HG03064 (cell line): ENCODE measurements around the gene HMMR.
A peak's percentile ranks its signal among the peaks of the same experiment; 100 is the strongest.
"Not testable (repeated sequence)": the region's sequence is repeated elsewhere in the genome, so short reads cannot be mapped to it uniquely, and the experiment has no call there.

Experiments
- ATAC-seq: cut with Tn5 transposase; IDR thresholded peaks from one replicate; pipeline ENCODE4 v1.9.1; 2021; ENCODE audit warnings: low read depth; ENCODE audit not compliant: unreplicated experiment

The HMMR gene

GRCh38 chr5:163504079-163504931 is 43.9 kb downstream of the HMMR start:
- ATAC-seq: no peak

- no peak for ATAC-seq
Observed at GRCh38 chr5:163505049-163505367, 44.6 kb downstream of the HMMR start.

- peak; percentile 88 for ATAC-seq
Observed at GRCh38 chr5:163505368-163506094, 45.1 kb downstream of the HMMR start, which contains the start of gene MAT2B. MAT2B (plus strand) TSS chr5:163505619; CDS start chr5:163505687, 68 bp downstream.

DNA sequence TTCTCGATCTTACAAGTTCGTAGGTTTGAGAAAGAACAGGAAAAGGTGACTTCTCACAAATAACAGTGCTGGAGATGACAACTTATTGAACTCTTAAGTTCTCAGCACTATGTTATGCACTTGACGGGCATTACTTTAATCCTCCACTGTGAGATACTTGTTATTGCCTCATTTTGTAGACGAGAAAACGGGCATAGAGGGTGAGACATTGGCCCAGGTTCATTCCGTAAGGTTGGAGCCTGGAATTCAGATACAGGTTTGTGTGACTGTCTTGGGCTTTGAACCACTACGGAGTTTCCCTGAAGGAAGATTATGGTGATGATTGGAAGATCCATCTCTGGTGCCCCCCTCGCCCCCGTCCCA is 45.6 kb downstream of the HMMR start:
- ATAC-seq: peak; percentile 15

DNA sequence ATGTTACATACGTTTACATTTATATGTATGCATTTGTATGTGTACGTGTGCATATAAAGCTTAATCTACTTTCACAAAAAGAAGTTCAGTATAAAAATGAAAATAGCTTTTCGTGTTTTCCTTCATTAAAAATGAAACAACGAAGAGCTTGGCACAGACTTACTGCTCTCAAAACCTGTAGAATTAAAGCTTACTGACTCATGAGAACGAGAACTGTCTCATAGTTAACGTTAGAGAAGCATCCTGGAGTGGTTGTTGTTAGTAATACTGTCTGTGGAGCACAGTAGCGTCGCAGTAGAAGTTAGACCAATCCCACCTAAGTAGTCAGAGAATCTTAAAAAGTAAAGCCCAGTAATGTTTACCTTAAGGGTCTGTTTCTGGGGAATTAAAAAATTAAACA is 46.3 kb downstream of the HMMR start:
- no peak for ATAC-seq

- ATAC-seq: no peak
Observed at GRCh38 chr5:163508753-163509152, 48.3 kb downstream of the HMMR start.

DNA sequence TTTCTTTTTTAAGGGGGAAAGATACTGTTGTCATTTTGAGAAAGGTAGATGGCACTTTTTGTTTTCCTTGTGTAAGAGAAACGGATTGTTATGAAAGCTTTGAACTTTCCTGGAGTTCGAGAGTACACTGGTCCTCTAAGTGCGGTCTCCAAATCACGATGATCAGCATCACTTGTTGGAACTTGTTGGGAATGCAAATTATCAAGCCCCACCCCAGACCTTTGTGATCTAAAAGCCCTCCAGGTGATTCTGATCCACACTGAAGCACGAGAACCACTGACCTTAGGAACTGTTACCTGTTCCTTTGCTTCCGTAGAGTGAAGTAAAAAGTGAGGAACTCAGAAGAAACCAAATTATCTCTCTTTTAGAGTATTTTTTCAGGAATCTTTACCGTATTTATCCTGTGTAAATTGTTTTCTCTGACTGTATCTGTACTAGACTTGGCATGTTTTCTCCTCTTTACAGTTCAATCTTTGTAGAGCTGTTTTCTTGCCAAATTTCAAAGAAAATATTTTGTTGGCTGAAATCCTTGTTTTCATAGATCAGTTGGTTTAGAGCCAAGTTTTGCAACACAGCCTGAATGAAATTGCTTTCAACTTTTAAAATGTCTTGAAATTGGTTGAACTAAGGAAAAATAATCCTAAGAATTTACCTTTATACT is 49.0 kb downstream of the HMMR start:
- no peak for ATAC-seq

DNA sequence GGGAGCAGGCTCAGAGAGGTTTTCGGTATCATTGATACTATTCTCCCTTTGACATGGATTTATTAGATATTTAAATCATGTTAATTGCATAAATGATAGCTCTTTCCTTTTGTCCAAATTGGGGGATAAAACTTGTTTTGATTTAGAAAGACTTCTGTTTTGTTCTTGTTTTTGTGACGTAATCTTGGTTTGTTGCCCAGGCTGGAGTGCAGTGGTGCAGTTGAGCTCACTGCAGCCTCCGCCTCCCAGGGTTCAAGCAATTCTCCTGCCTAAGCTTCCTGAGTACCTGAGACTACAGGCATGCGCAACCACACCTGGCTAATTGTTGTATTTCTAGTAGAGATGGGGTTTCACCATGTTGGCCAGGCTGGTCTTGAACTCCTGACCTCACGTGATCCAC is 52.1 kb downstream of the HMMR start:
- ATAC-seq: no peak

DNA sequence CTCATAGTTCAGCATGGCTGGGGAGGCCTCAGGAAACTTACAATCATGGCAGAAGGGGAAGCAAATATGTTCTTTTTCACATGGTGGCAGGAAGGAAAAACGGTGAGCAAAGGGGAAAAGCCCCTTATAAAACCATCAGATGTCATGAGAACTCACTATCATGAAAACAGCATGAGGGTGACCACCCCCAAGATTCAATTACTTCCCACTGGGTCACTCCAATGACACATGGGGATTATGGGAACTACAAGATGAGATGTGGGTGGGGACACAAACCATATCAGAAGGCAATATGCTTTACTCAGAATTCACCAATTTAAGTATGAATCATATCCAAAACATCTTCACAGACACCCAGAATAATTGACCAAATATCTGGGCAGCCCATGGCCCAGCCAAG is 64.7 kb downstream of the HMMR start:
- ATAC-seq: no peak

DNA sequence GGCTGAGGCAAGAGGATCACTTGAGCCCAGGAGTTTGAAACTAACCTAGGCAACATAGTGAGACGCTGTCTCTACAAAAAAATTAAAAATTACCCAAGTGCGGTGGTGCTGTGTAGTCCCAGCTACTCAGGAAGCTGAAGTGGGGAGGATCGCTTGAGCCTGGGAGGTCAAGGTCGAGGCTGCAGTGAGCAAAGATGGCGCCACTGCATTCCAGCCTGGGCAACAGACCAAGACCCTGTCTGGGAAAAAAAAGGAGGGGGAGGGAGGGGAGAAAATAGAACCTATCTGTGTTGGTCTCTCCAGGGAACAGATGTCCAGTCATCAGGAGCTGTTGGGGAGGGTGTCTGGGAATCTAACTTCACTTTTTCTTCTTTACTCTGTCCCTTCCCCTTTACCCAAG is 69.3 kb downstream of the HMMR start:
- ATAC-seq: no peak

DNA sequence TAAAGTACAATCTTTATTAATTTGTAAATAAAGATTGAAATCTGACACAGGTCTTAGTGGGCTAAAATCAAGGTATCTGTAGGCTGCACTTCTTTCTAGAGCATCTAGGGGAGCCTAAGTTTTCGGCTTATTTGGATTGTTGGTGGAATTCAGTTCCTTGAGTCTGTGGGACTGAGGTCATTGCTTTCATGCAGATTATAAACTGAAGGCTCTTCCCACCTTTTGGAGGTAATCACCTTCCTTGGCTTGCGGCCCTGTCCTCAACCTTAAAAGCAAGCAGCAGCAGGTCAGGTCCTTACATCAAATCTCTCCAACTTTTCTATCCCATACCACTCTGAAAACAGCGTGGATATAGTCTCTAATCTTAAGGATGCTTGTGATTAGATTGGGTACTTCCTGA is 70.8 kb downstream of the HMMR start:
- ATAC-seq: no peak

- no peak for ATAC-seq
Observed at GRCh38 chr5:163532171-163533084, 72.0 kb downstream of the HMMR start.

DNA sequence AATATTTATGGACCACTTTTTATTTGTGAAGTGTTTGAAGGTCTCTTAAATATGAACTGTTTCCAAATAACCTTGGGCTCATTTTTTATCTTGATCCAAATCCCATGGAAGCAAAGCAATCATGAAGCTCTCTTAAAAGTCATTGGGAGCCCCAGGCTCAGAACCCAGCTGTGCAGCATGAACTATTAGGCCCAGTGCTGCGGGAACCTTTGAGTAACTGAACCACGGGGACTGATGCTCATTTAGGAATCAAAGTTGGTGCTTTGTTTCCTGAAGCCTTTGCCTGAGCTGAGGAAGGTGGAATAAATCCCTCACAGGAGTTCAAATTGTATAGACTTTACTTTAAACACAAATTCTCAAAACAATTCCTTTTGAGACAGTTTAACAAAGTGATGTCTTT is 72.8 kb downstream of the HMMR start:
- ATAC-seq: no peak

- no peak for ATAC-seq
Observed at GRCh38 chr5:163534492-163535094, 74.2 kb downstream of the HMMR start.

- no peak for ATAC-seq
Observed at GRCh38 chr5:163535290-163535689, 74.9 kb downstream of the HMMR start.

GRCh38 chr5:163536442-163536841 is 76.0 kb downstream of the HMMR start:
- ATAC-seq: not testable (repeated sequence)

GRCh38 chr5:163540696-163541095 is 80.3 kb downstream of the HMMR start:
- no peak for ATAC-seq
